Activated CD8-positive, alpha-beta memory T cell treated with anti-CD3 and anti-CD28 coated beads for 4 hours (primary cell): ENCODE measurements around the gene NWD2.

Experiments used
- DNase-seq, 2 donors: peaks; one replicate each; pipeline ENCODE4 v3.0.0-alpha.2; 2020; ENCODE audit warnings: low read depth in 2 of 2

Gene NWD2

GRCh38 chr4:37279894-37280592 is 35.5 kb downstream of the NWD2 start:
- no peak for DNase-seq

GRCh38 chr4:37299468-37299867 is 54.9 kb downstream of the NWD2 start:
- no peak for DNase-seq

GRCh38 chr4:37304612-37305011 is 60.1 kb downstream of the NWD2 start:
- no peak for DNase-seq

- no peak for DNase-seq
Observed at GRCh38 chr4:37305984-37306383, 61.4 kb downstream of the NWD2 start.

GRCh38 chr4:37317104-37317643 is 72.6 kb downstream of the NWD2 start:
- no peak for DNase-seq

- DNase-seq = no peak
Observed at GRCh38 chr4:37320513-37321235, 76.1 kb downstream of the NWD2 start.

GRCh38 chr4:37322122-37322521 is 77.6 kb downstream of the NWD2 start:
- no peak for DNase-seq

- no peak for DNase-seq
Observed at GRCh38 chr4:37324546-37324945, 80.0 kb downstream of the NWD2 start.

GRCh38 chr4:37326852-37327251 is 82.3 kb downstream of the NWD2 start:
- DNase-seq = no peak

GRCh38 chr4:37338972-37339371 is 94.4 kb downstream of the NWD2 start:
- no peak for DNase-seq

GRCh38 chr4:37358748-37359147 is 114.2 kb downstream of the NWD2 start:
- no peak for DNase-seq

GRCh38 chr4:37359261-37359660 is 114.7 kb downstream of the NWD2 start:
- no peak for DNase-seq

GRCh38 chr4:37365888-37366287 is 121.3 kb downstream of the NWD2 start:
- no peak for DNase-seq

- DNase-seq = no peak
Observed at GRCh38 chr4:37367901-37368300, 123.4 kb downstream of the NWD2 start.

- DNase-seq = no peak
Observed at GRCh38 chr4:37370052-37370451, 125.5 kb downstream of the NWD2 start.

- DNase-seq = no peak
Observed at GRCh38 chr4:37381040-37381668, 136.6 kb downstream of the NWD2 start.

- DNase-seq = no peak
Observed at GRCh38 chr4:37383579-37384229, 139.2 kb downstream of the NWD2 start.

- DNase-seq = no peak
Observed at GRCh38 chr4:37385424-37385823, 140.9 kb downstream of the NWD2 start.

GRCh38 chr4:37388681-37389365 is 144.3 kb downstream of the NWD2 start:
- DNase-seq = no peak

- DNase-seq = no peak
Observed at GRCh38 chr4:37389366-37389765, 144.8 kb downstream of the NWD2 start.

GRCh38 chr4:37389967-37390580 is 145.5 kb downstream of the NWD2 start:
- no peak for DNase-seq
